Stimulated activated naive CD8-positive, alpha-beta T cell treated with anti-CD3 and anti-CD28 coated beads, Interleukin-15, Interleukin-2, amounts not matched to agents 100 U/mL and 50 U/mL, for 24 hours (primary cell): ENCODE results near the gene CHD9.
A peak's percentile ranks its signal among the peaks of the same experiment; 100 is the strongest.
"Not testable (repeated sequence)": the region's sequence is repeated elsewhere in the genome, so short reads cannot be mapped to it uniquely, and the experiment has no call there.

Experiments
- ATAC-seq: fragments of 150-1000 bp; cut with Tn5 transposase; one replicate; pipeline ENCODE4 v1.10.0; 2021
- DNase-seq: peaks from one replicate; pipeline ENCODE4 v3.0.0; 2021

CHD9 gene

GRCh38 chr16:53282328-53282727 is 227.5 kb downstream of the CHD9 start:
- no peak for ATAC-seq
- no peak for DNase-seq

- DNase-seq (no peak), ATAC-seq (no peak)
Observed at GRCh38 chr16:53282975-53283946, 228.5 kb downstream of the CHD9 start.

GRCh38 chr16:53285236-53285635 is 230.4 kb downstream of the CHD9 start:
- no peak for DNase-seq
- no peak for ATAC-seq

- no peak for DNase-seq
- no peak for ATAC-seq
Observed at GRCh38 chr16:53290520-53290919, 235.7 kb downstream of the CHD9 start.

GRCh38 chr16:53291757-53292392 is 237.1 kb downstream of the CHD9 start:
- DNase-seq (no peak), ATAC-seq (no peak)

GRCh38 chr16:53297477-53297876 is 242.7 kb downstream of the CHD9 start:
- DNase-seq (no peak), ATAC-seq (no peak)

- ATAC-seq, result no peak
Observed at GRCh38 chr16:53304334-53304733, 249.5 kb downstream of the CHD9 start.

GRCh38 chr16:53305743-53306142 is 251.0 kb downstream of the CHD9 start:
- no peak for DNase-seq
- no peak for ATAC-seq

More at GRCh38 chr16:53304334-53304733, 249.5 kb downstream of the CHD9 start:
- no peak for DNase-seq

GRCh38 chr16:53309457-53309856 is 254.7 kb downstream of the CHD9 start:
- DNase-seq (no peak), ATAC-seq (no peak)

- no peak for ATAC-seq
- no peak for DNase-seq
Observed at GRCh38 chr16:53320992-53321391, 266.2 kb downstream of the CHD9 start.

GRCh38 chr16:53323924-53324323 is 269.1 kb downstream of the CHD9 start:
- no peak for DNase-seq
- no peak for ATAC-seq

- not testable (repeated sequence) for DNase-seq, ATAC-seq
Observed at GRCh38 chr16:53330991-53331390, 276.2 kb downstream of the CHD9 start.

GRCh38 chr16:53334581-53334980 is 279.8 kb downstream of the CHD9 start:
- DNase-seq, result no peak
- ATAC-seq, result no peak

- ATAC-seq, result no peak
- DNase-seq, result no peak
Observed at GRCh38 chr16:53337294-53337693, 282.5 kb downstream of the CHD9 start.

- DNase-seq (peak; percentile 33), ATAC-seq (peak; percentile 52)
Observed at GRCh38 chr16:53341792-53342191, 287.0 kb downstream of the CHD9 start.

- ATAC-seq (no peak), DNase-seq (no peak)
Observed at GRCh38 chr16:53355064-53355463, 300.3 kb downstream of the CHD9 start.

GRCh38 chr16:53356478-53357207 is 301.9 kb downstream of the CHD9 start:
- no peak for ATAC-seq

GRCh38 chr16:53357208-53357586 is 302.4 kb downstream of the CHD9 start:
- ATAC-seq (no peak), DNase-seq (no peak)

More at GRCh38 chr16:53356478-53357207, 301.9 kb downstream of the CHD9 start:
- no peak for DNase-seq

- DNase-seq (no peak), ATAC-seq (no peak)
Observed at GRCh38 chr16:53357955-53358354, 303.2 kb downstream of the CHD9 start.

GRCh38 chr16:53358884-53359283 is 304.1 kb downstream of the CHD9 start:
- ATAC-seq (no peak), DNase-seq (no peak)

GRCh38 chr16:53369921-53370320 is 315.1 kb downstream of the CHD9 start:
- ATAC-seq, result no peak
- no peak for DNase-seq

GRCh38 chr16:53370827-53371226 is 316.0 kb downstream of the CHD9 start:
- DNase-seq (no peak), ATAC-seq (no peak)
